ENCODE measurements around the gene HS6ST3. TPM values are rescaled to one million over a fixed set of nuclear protein-coding genes. Genes with fewer than 3 reads are reported as not detected.
A peak's percentile ranks its signal among the peaks of the same experiment; 100 is the strongest.

The HS6ST3 gene
- total RNA-seq, 1 experiment from 2014 or later = not detected

- Mint-ChIP-seq H3K4me3 (ENCODE audit: unreplicated experiment) (no peak overlapping the region), H3K4me1 (ENCODE audit: low read depth, unreplicated experiment) (no peaks in the 10 kb centered on the region), H3K9me3 (ENCODE audit: unreplicated experiment) (peaks cover under 1% of the 10 kb centered on the region), H3K27ac (ENCODE audit: unreplicated experiment) (no peak overlapping the region), H3K36me3 (ENCODE audit: insufficient read depth, unreplicated experiment) (peaks cover 5% of the 10 kb centered on the region), H3K27me3 (ENCODE audit: insufficient read depth, unreplicated experiment) (peaks cover 7% of the 10 kb centered on the region)
- H3K27me3 ChIP-seq (replicated peaks; ENCODE audit: control insufficient read depth, insufficient read depth, low read length) = no peaks in the 10 kb centered on the region
- no peak for TF ChIP-seq CTCF (IDR thresholded peaks at IDR 0.05; ENCODE audit: insufficient read depth in 1 of 2, low read depth in 1 of 2, low read length in 1 of 2, severe bottlenecking in 1 of 2, unreplicated experiment in 1 of 2)
- ChIA-PET POLR2A (no interaction called here), CTCF (no interaction called here)
- intact Hi-C loops (cut with micrococcal nuclease; ENCODE audit: unreplicated experiment) = no loop called here
- no peak overlapping the region for H3K4me3 ChIP-seq (ENCODE audit: low read depth, low read length)
- DNase-seq = no peak
- no TSS peak for BruUV-seq (replicated peaks)
- no peaks in the 10 kb centered on the region for H3K9me3 ChIP-seq
- H3K36me3 ChIP-seq (ENCODE audit: control insufficient read depth, insufficient read depth, low read length) = no peaks in the 10 kb centered on the region
- no peaks in the 10 kb centered on the region for H3K4me1 ChIP-seq
These were observed 131.6 kb downstream of the HS6ST3 start for GRCh38 chr13:96221471-96221870.

- BruUV-seq (replicated peaks) = no TSS peak
- Mint-ChIP-seq H3K4me1 (ENCODE audit: low read depth, unreplicated experiment) (no peaks in the 10 kb centered on the region), H3K27me3 (ENCODE audit: insufficient read depth, unreplicated experiment) (peaks cover 7% of the 10 kb centered on the region), H3K36me3 (ENCODE audit: insufficient read depth, unreplicated experiment) (peaks cover 5% of the 10 kb centered on the region), H3K27ac (ENCODE audit: unreplicated experiment) (no peak overlapping the region), H3K4me3 (ENCODE audit: unreplicated experiment) (no peak overlapping the region), H3K9me3 (ENCODE audit: unreplicated experiment) (no peaks in the 10 kb centered on the region)
- Histone ChIP-seq H3K9me3 (no peaks in the 10 kb centered on the region), H3K36me3 (ENCODE audit: control insufficient read depth, insufficient read depth, low read length) (no peaks in the 10 kb centered on the region), H3K27me3 (replicated peaks; ENCODE audit: control insufficient read depth, insufficient read depth, low read length) (no peaks in the 10 kb centered on the region), H3K4me3 (ENCODE audit: low read depth, low read length) (no peak overlapping the region), H3K4me1 (no peaks in the 10 kb centered on the region)
- POLR2A ChIA-PET = no interaction called here
- no peak for TF ChIP-seq CTCF (IDR thresholded peaks at IDR 0.05; ENCODE audit: insufficient read depth in 1 of 2, low read depth in 1 of 2, low read length in 1 of 2, severe bottlenecking in 1 of 2, unreplicated experiment in 1 of 2)
- CTCF ChIA-PET = no interaction called here
- intact Hi-C loops (cut with micrococcal nuclease; ENCODE audit: unreplicated experiment) = no loop called here
- DNase-seq = no peak
These were observed 133.3 kb downstream of the HS6ST3 start for GRCh38 chr13:96223231-96223630.

- Mint-ChIP-seq H3K27me3 (ENCODE audit: insufficient read depth, unreplicated experiment) (no peaks in the 10 kb centered on the region), H3K4me3 (ENCODE audit: unreplicated experiment) (no peak overlapping the region), H3K27ac (ENCODE audit: unreplicated experiment) (no peak overlapping the region), H3K36me3 (ENCODE audit: insufficient read depth, unreplicated experiment) (no peaks in the 10 kb centered on the region), H3K9me3 (ENCODE audit: unreplicated experiment) (no peaks in the 10 kb centered on the region), H3K4me1 (ENCODE audit: low read depth, unreplicated experiment) (no peaks in the 10 kb centered on the region)
- Histone ChIP-seq H3K9me3 (no peaks in the 10 kb centered on the region), H3K36me3 (ENCODE audit: control insufficient read depth, insufficient read depth, low read length) (no peaks in the 10 kb centered on the region), H3K4me1 (no peaks in the 10 kb centered on the region), H3K4me3 (ENCODE audit: low read depth, low read length) (no peak overlapping the region), H3K27me3 (replicated peaks; ENCODE audit: control insufficient read depth, insufficient read depth, low read length) (peaks cover 2% of the 10 kb centered on the region; the same call in 1 of the 2 replicates)
- TF ChIP-seq CTCF (IDR thresholded peaks at IDR 0.05; ENCODE audit: insufficient read depth in 1 of 2, low read depth in 1 of 2, low read length in 1 of 2, severe bottlenecking in 1 of 2, unreplicated experiment in 1 of 2) = peak; percentile 45 to 70
- DNase-seq = peak in 1 of 2 experiments; percentile 44
- intact Hi-C loops (cut with micrococcal nuclease; ENCODE audit: unreplicated experiment) = loop anchor here (1.0 to 5.0 kb wide), 3 partner anchors 88 to 209 kb away; no protein-coding TSS in a partner anchor
- CTCF ChIA-PET = interaction anchor here (0.5 to 1.7 kb wide), 6 partner anchors 14 to 550 kb away, joined by 3 to 70 read pairs (median 3); no protein-coding TSS in a partner anchor
- POLR2A ChIA-PET = no interaction called here
- BruUV-seq (replicated peaks) = no TSS peak
These were observed 139.4 kb downstream of the HS6ST3 start for GRCh38 chr13:96229356-96229755.
